HG03565 (cell line): ENCODE results near the gene DBH.

Experiments used
- ATAC-seq: cut with Tn5 transposase; IDR thresholded peaks from one replicate; pipeline ENCODE4 v1.9.1; 2021; ENCODE audit warnings: mild to moderate bottlenecking, moderate library complexity; ENCODE audit not compliant: unreplicated experiment

Gene DBH

GRCh38 chr9:133604214-133604613 is 31.9 kb upstream of the DBH start:
- no peak for ATAC-seq

- no peak for ATAC-seq
Measured at GRCh38 chr9:133604856-133605255, 31.3 kb upstream of the DBH start.

DNA sequence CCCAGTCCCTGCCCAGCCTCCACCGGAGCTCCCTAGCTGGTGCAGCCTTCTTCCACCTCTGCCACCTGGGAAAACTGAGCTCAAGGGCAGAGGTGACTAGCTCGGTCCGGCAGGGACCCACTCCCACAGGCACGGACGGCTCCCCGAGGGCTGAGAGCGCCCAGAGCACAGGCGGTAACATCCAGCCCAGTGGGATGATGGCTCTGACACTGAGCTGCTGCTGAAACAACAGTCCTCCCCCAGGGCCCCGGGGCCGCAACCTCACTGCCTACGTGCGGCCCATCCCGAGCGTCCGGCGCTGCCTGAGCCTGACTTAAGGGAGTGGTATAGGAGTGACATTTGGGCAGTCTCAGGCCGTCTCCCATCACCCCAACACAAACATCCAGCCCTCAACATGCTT is 30.7 kb upstream of the DBH start:
- no peak for ATAC-seq

- no peak for ATAC-seq
Measured at GRCh38 chr9:133605856-133606707, 30.1 kb upstream of the DBH start.

DNA sequence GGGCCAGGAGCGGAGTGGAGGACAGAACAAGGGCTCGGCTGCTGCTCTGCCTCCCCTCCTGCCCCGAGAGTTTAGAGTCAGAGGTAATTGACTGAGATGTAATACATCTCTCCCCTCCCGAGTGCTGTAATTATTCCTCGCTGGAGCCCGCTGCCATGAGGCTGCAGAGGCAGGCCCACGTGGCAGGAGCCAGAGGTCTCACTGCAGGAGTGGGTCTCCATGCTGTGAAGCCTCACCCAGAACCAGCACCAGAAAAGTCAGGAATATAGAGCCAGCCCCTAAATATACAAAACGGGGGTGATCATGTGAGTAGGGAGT is 29.5 kb upstream of the DBH start:
- no peak for ATAC-seq

DNA sequence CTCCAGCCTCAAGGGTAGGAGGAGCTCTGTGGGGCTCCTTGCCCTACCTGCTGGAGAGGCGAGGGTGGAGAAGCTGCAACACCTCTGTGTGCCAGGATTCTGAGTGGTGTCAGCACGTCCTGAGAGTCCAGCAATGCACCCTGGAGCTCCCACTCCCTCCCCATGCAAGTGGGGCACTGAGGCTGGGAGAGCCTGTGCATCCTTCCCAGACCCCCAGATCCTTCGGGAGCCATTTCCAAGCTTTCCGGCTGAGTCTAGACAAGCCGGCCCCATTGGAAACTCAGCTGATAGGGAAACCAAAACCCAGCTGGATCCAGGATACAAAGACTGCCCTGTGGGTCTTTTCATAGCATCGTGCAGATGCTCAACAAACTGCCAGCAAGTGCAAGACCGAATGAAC is 28.8 kb upstream of the DBH start:
- no peak for ATAC-seq

GRCh38 chr9:133607976-133608375 is 28.2 kb upstream of the DBH start:
- no peak for ATAC-seq

GRCh38 chr9:133608382-133608781 is 27.8 kb upstream of the DBH start:
- no peak for ATAC-seq

GRCh38 chr9:133608889-133609288 is 27.3 kb upstream of the DBH start:
- no peak for ATAC-seq

GRCh38 chr9:133609311-133610098 is 26.7 kb upstream of the DBH start, which contains the start of gene FAM163B:
TSS of gene FAM163B (minus strand) at chr9:133609389. CDS start at chr9:133580223, 29,166 bp downstream.
- ATAC-seq, result no peak

GRCh38 chr9:133610845-133611244 is 25.3 kb upstream of the DBH start:
- no peak for ATAC-seq

DNA sequence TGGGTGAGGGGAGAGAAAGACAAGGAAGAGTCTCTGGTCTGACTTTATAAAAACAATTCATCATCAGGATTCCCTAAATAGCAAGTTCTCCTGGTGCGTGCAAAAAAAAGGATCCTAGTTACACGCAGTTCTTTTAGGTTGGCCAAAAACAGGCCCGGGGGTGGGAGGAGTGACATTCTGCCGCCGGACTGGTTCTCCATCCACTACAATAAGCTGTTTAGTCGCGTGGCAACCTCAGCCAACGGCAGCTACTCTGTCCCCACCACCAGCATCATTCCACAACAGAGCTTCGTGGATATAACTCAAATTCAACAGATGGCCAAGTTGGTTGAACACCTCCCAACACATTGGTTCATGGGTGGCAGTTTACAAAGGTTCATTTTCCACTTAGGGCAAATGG is 24.1 kb upstream of the DBH start:
- no peak for ATAC-seq

- no peak for ATAC-seq
Measured at GRCh38 chr9:133612816-133613215, 23.3 kb upstream of the DBH start.

GRCh38 chr9:133613432-133613831 is 22.7 kb upstream of the DBH start:
- ATAC-seq, result no peak

DNA sequence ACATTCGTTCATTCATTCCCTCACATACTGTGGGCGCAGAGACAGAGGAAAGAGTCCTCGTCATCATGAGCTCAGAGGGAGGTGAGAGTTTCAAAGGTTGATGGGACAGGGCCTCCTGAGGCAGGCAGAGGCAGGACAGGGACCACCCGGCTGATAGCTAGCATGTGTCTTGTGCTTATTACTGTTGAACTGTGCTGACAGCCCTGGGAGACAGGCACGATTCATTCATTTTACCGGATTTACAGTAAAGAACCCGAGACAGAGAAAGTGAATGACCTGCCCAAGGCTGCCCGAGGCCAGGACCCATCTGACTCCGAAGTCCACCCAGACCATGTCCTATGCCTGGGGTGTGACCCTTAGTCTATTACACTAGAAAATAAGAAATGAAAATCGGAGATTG is 22.1 kb upstream of the DBH start:
- no peak for ATAC-seq

GRCh38 chr9:133614678-133615077 is 21.5 kb upstream of the DBH start:
- no peak for ATAC-seq

- ATAC-seq, result no peak
Measured at GRCh38 chr9:133615186-133615585, 21.0 kb upstream of the DBH start.

GRCh38 chr9:133615606-133616188 is 20.5 kb upstream of the DBH start:
- no peak for ATAC-seq

DNA sequence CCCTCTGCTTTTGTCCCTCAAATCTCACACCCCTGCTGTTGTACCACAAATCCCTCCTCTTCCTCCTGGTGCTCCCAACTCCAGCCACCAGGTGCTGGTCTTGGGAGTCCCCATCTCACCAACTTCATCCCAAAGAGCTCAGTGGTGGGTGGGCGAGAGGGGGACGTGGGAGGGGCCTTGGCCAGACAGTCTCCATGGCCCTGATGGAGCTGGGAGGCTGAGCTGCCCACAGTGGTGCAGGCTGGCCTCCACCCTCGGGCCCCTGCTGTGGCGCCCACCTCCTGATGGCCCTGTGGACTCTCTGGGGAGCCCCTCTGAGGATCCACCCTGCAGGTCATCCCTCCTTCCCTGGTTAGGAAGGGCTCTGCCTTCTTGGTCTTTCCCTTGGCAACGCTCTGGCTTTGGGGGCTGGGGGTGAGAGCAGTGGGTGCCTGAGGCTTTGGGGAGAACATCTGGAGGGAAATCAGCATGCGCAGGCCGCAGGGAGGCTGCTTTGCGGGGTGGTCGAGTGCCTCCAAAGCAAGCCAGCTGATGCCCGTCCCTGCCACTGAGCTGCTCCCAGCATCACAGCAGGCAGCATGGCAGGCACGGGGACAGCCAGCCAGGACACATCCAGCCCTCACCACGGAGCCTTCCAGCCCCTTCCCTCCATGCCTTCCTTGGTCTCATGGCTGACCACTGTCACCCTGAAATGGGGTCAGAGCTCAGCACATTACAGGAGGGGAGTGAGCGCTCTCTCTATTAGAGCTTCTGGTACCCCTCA is 19.3 kb upstream of the DBH start:
- ATAC-seq, result no peak

- no peak for ATAC-seq
Measured at GRCh38 chr9:133618726-133619125, 17.4 kb upstream of the DBH start.

GRCh38 chr9:133619791-133620190 is 16.4 kb upstream of the DBH start:
- ATAC-seq, result no peak
